Measurements from ENCODE around the gene MYRIP.

GRCh38 chr3:40124918-40125317 lies 315.5 kb downstream of the MYRIP start:
- TF ChIP-seq CTCF (IDR thresholded peaks at IDR 0.05), result no peak
- TF ChIP-seq POLR2A (IDR thresholded peaks at IDR 0.05), result no peak
